Hepatocyte (in vitro differentiated cells): Measurements from ENCODE around the gene CYTL1. TPM values are rescaled to one million over a fixed set of nuclear protein-coding genes. Genes with fewer than 3 reads are reported as not detected.

Experiments used
- DNase-seq: peaks from one replicate; pipeline ENCODE4 v3.0.0-alpha.2; 2016; ENCODE audit warnings: low spot score
- H2AFZ ChIP-seq: fragments of 200-600 bp; sonication (generic); 2 replicates; pipeline ENCODE4 v1.6.0; 2016; ENCODE audit warnings: antibody characterized with exemption, mild to moderate bottlenecking
- H3K27ac ChIP-seq: fragments of 200-600 bp; sonication (generic); 2 replicates; pipeline ENCODE4 v1.5.1; 2016; ENCODE audit warnings: mild to moderate bottlenecking
- H3K27me3 ChIP-seq: fragments of 200-600 bp; sonication (generic); 2 replicates; pipeline ENCODE4 v1.6.1; 2016
- H3K36me3 ChIP-seq: fragments of 200-600 bp; sonication (generic); replicated peaks from 2 replicates; pipeline ENCODE4 v1.5.1; 2016; ENCODE audit warnings: low read depth; ENCODE audit not compliant: insufficient read depth
- H3K4me1 ChIP-seq: fragments of 200-600 bp; sonication (generic); 2 replicates; pipeline ENCODE4 v1.5.1; 2016; ENCODE audit warnings: mild to moderate bottlenecking, moderate library complexity; ENCODE audit not compliant: insufficient read depth
- H3K4me2 ChIP-seq: fragments of 200-600 bp; sonication (generic); 2 replicates; pipeline ENCODE4 v1.6.0; 2016
- H3K4me3 ChIP-seq: fragments of 200-600 bp; sonication (generic); 2 replicates; pipeline ENCODE4 v1.5.1; 2016; ENCODE audit warnings: mild to moderate bottlenecking
- H3K79me2 ChIP-seq: fragments of 200-600 bp; sonication (generic); 2 replicates; pipeline ENCODE4 v1.6.0; 2017; ENCODE audit warnings: mild to moderate bottlenecking
- H3K9me2 ChIP-seq: fragments of 200-600 bp; sonication (generic); replicated peaks from 2 replicates; pipeline ENCODE4 v1.6.0; 2017; ENCODE audit warnings: mild to moderate bottlenecking; ENCODE audit not compliant: insufficient read depth
- H3K9me3 ChIP-seq: fragments of 200-600 bp; sonication (generic); 2 replicates; pipeline ENCODE4 v1.5.1; 2016; ENCODE audit warnings: low read depth, mild to moderate bottlenecking
- H4K20me1 ChIP-seq: fragments of 200-600 bp; sonication (generic); 2 replicates; pipeline ENCODE4 v1.6.0; 2016; ENCODE audit warnings: mild to moderate bottlenecking; ENCODE audit not compliant: insufficient read depth, poor library complexity, severe bottlenecking
- EZH2 ChIP-seq: fragments of 200-600 bp; sonication (generic); IDR thresholded peaks from 2 replicates; pipeline ENCODE4 v1.6.1; 2016; ENCODE audit warnings: antibody characterized with exemption, mild to moderate bottlenecking, borderline replicate concordance
- EZH2phosphoT487 ChIP-seq: fragments of 200-600 bp; sonication (generic); IDR thresholded peaks from one replicate; pipeline ENCODE4 v1.6.1; 2018; ENCODE audit warnings: antibody characterized with exemption, mild to moderate bottlenecking, low read depth, moderate library complexity; ENCODE audit not compliant: unreplicated experiment, severe bottlenecking
- WGBS: methylation state at CpG from one replicate; pipeline ENCODE4 v1.1.6; 2016; ENCODE audit warnings: low lambda C conversion rate; ENCODE audit errors: missing lambda C conversion rate; 5-methylcytosine and 5-hydroxymethylcytosine counted together
- polyA plus RNA-seq: library from polyadenylated mRNA; unstranded; fragments of >200 nt; fragmentation: Nextera tagmentation; extraction: Ambion mirVana; gene quantifications from 2 replicates; pipeline ENCODE4 v1.2.1, GENCODE V29; 2016
- total RNA-seq: library from RNA; depleted of rRNA; stranded (reverse); fragments of >200 nt; gene quantifications from 2 replicates; pipeline ENCODE4 v1.2.3, GENCODE V29; 2014
- TF ChIP-seq, protein P1 (sequence below): fragments of 200-600 bp; sonication (generic); IDR thresholded peaks from 2 replicates; pipeline ENCODE4 v1.5.1; 2016; ENCODE audit warnings: antibody characterized with exemption, mild to moderate bottlenecking; ENCODE audit not compliant: poor library complexity

The CYTL1 gene
- total and polyA plus RNA-seq, 2 experiments from 2014 or later: 37.4 to 55.4 TPM

DNA sequence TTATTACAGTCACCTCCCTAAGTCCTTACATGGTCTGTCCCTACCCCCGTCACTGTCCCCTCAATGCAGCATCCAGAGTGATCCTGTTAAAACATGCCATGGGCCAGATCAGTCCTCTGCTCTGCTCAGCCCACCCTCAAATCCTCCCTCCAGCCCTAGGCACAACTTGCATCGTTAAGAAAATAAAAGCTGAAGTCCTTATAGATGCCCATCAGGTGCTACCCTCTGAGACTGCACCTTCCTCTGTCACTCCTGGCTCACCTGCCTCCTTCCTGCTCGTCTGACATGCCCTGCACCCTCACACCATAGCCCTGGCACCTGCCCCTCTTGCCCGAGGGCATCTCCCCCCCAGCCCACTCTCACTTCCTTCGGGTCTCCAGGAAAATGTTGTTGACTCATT lies 36.2 kb upstream of the CYTL1 start:
- Histone ChIP-seq H3K9me3 (no peaks in the 10 kb centered on the region), H3K4me3 (no peak overlapping the region), H3K36me3 (no peaks in the 10 kb centered on the region), H3K4me1 (peaks cover 6% of the 10 kb centered on the region), H3K27me3 (peaks cover 29% of the 10 kb centered on the region), H2AFZ (no peak overlapping the region), H3K79me2 (no peaks in the 10 kb centered on the region), H4K20me1 (no peaks in the 10 kb centered on the region), H3K27ac (no peak overlapping the region), H3K4me2 (no peak overlapping the region), H3K9me2 (no peaks in the 10 kb centered on the region)
- WGBS: 73% methylated on average over 5 of the region's 5 CpGs
- TF ChIP-seq EZH2phosphoT487 (no peak), EZH2 (no peak)
- TF ChIP-seq, protein P1, sequence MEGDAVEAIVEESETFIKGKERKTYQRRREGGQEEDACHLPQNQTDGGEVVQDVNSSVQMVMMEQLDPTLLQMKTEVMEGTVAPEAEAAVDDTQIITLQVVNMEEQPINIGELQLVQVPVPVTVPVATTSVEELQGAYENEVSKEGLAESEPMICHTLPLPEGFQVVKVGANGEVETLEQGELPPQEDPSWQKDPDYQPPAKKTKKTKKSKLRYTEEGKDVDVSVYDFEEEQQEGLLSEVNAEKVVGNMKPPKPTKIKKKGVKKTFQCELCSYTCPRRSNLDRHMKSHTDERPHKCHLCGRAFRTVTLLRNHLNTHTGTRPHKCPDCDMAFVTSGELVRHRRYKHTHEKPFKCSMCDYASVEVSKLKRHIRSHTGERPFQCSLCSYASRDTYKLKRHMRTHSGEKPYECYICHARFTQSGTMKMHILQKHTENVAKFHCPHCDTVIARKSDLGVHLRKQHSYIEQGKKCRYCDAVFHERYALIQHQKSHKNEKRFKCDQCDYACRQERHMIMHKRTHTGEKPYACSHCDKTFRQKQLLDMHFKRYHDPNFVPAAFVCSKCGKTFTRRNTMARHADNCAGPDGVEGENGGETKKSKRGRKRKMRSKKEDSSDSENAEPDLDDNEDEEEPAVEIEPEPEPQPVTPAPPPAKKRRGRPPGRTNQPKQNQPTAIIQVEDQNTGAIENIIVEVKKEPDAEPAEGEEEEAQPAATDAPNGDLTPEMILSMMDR: no peak
- DNase-seq: no peak

DNA sequence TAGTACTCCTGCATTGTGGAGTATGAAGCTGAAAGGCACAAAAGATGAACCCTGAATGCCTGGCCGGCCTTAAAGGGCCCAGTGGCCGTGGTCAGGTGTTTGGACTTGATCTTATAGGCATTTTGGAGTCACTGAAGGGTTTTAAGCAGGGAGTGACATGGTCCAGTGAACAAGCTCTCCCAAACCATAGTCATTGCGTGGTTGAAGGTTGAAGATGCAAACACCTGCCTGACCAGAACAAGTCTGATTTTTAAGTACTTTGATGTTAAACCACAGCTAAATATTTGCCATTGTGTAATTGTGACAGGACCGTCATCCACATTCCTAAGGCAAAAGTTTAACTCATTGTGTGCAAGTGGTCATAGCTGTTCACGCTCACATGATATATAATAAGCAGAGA lies 35.3 kb upstream of the CYTL1 start:
- H3K4me1 ChIP-seq: peaks cover 6% of the 10 kb centered on the region

DNA sequence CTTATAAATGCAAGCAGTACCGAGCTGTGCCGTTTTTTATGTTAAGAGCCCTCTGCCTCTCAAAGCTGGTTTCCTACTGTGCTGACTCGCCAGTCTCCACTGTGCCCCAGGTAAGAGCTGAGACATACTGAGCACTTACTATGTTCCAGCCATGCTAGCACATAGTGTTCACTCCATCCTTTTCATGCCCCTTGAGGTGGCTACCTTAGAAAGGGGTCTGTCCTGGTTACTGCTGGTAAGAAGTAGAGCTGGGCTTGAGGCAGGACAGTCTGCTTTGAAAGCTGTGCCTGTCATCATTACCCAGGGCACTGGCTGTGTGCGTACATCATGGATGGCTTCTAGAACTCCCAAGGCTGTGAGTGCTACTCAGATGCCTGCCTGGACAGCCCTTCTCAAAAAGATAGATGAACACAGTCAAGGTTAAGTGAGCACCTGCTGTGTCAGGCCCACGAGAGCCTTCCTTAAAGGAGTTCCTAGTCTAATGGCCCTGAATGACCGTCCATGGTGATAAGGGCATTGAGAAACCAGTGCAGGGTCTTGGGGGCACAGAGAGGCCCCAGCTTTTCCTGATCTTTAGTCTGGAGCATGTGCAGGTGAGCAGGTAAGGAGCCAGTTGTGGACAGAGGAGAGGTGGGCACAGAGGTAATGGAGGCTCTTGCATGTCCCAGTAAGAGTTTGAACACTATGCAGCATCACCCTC lies 33.6 kb upstream of the CYTL1 start:
- peak overlapping the region; percentile 99 for H3K4me2 ChIP-seq
- no peaks in the 10 kb centered on the region for H3K9me2 ChIP-seq
- no peak overlapping the region for H2AFZ ChIP-seq
- WGBS: 74% methylated on average over 6 of the region's 6 CpGs
- H3K4me3 ChIP-seq: no peak overlapping the region
- H3K27ac ChIP-seq: no peak overlapping the region
- no peaks in the 10 kb centered on the region for H3K79me2 ChIP-seq
- peaks cover 6% of the 10 kb centered on the region for H3K4me1 ChIP-seq
- TF ChIP-seq, protein P1: no peak
- TF ChIP-seq EZH2 (no peak), EZH2phosphoT487 (no peak)
- DNase-seq: no peak
- no peaks in the 10 kb centered on the region for H3K9me3 ChIP-seq
- no peaks in the 10 kb centered on the region for H3K36me3 ChIP-seq
- H4K20me1 ChIP-seq: no peaks in the 10 kb centered on the region
- H3K27me3 ChIP-seq: peaks cover 29% of the 10 kb centered on the region

More for the DNA sequence above, 35.3 kb upstream of the CYTL1 start:
- peaks cover 29% of the 10 kb centered on the region for H3K27me3 ChIP-seq
- H3K36me3 ChIP-seq: no peaks in the 10 kb centered on the region
- no peak overlapping the region for H3K4me2 ChIP-seq
- H2AFZ ChIP-seq: no peak overlapping the region
- H3K79me2 ChIP-seq: no peaks in the 10 kb centered on the region
- H3K27ac ChIP-seq: no peak overlapping the region
- no peaks in the 10 kb centered on the region for H3K9me2 ChIP-seq
- DNase-seq: no peak
- TF ChIP-seq EZH2phosphoT487 (no peak), EZH2 (no peak)
- TF ChIP-seq, protein P1: no peak
- no peaks in the 10 kb centered on the region for H3K9me3 ChIP-seq
- 50% methylated on average over 5 of the region's 5 CpGs for WGBS
- no peak overlapping the region for H3K4me3 ChIP-seq
- no peaks in the 10 kb centered on the region for H4K20me1 ChIP-seq
